ENCODE data around the gene ABHD12B.

Gene ABHD12B

GRCh38 chr14:50839048-50839447 is 32.8 kb upstream of the ABHD12B start:
- DNase-seq (ENCODE audit: low spot score): no peak

DNA sequence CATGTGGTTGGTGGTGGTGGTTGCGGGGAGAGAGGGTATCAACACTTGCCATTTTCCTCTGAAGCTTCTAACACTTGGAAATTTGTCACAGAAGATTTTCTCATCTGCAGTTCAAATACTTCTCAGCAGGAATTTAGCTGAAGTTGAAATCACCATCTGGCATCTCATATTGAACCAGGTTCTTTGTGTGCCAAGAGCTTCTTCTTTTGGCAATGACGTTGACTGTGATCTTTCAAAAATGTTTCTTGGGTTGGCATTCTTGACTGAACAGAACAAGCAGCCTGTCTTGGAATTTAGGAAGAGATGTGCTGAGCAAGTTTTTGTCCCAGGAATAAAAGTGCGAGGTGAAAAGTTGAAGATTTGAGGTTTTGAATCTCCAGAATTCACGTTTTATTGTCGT is 32.2 kb upstream of the ABHD12B start:
- no peak for DNase-seq (ENCODE audit: low spot score)

DNA sequence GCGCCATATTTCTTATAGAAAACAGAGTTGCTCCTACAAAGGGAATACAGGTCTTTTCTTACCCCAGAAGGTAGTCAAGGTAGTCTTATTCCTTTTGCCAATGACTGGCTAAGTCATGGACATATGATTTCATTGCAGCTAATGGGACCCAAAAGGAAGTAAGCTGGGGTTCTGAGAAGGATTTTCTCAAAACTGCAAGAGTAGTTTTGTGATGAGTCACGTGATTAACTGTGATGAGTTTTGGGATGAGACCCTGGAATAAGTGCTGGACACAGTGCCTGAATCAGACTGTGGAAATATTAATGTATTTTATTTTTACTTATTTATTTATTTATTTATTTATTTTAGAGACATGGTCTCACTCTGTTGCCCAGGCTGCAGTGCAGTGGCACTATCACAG is 27.5 kb upstream of the ABHD12B start:
- no peak for DNase-seq (ENCODE audit: low spot score)

DNA sequence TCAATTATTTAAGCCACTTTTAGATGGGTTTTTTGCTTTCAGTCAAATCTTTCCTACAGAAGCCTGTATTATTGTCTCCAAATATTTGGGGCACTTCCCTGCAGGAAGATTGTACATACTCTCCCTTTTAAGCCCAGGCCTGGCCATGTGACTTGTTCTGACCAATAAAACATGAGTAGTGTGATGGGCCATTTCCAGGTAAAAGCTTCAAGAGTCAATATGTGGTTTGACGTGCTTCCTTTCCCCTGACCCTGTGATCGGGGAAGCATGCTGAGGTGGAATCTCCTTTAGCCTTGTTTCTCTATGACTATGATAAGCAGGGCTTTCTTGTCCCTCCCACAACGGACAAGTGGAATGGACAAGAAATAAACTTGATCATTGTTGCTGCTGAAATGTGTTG is 26.7 kb upstream of the ABHD12B start:
- no peak for DNase-seq (ENCODE audit: low spot score)

- no peak for DNase-seq (ENCODE audit: low spot score)
Measured at GRCh38 chr14:50846226-50846880, 25.5 kb upstream of the ABHD12B start.

DNA sequence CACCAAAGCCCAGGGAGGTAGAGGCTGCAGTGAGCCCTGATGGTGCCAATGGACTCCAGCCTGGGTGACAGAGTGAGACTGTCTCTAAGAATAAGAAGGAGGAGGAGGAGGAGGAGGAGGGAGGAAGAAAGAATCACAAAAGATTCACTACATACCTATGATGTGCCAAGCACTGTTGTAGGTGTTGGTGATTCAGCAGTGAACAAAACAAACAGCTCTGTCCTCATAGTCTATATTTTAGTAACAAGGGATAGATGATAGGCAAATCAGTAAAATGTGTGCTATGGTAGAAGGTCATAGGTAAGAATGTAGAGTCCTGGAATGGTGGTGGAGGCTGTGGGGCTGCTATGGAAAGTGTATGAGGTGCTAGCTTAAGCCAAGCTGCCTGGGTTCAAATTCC is 18.0 kb upstream of the ABHD12B start:
- DNase-seq (ENCODE audit: low spot score): no peak

DNA sequence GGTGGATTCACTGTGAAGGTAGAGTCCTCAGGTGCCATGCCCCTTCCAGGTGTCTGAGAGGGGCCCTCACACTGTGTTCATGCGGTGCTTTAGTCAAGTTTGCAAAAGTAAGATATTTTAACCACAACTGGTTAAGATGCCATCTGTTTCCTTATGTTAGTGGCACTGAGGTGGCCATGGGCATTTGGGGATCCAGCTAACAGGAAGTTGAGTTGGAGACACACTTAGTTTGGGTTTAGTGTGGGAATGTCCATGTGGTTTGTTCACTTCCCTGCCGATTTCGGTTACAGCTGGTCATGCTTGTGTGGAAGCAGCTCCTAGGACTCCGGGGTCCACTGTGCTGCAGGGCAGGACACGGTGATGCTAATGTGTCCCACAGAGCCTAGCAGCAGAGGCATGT is 17.3 kb upstream of the ABHD12B start:
- no peak for DNase-seq (ENCODE audit: low spot score)

- DNase-seq (ENCODE audit: low spot score): no peak
Measured at GRCh38 chr14:50855558-50855957, 16.3 kb upstream of the ABHD12B start.

GRCh38 chr14:50856660-50857059 is 15.2 kb upstream of the ABHD12B start:
- DNase-seq (ENCODE audit: low spot score): no peak

GRCh38 chr14:50859296-50859624 is 12.6 kb upstream of the ABHD12B start:
- no peak for DNase-seq (ENCODE audit: low spot score)

- peak; percentile 81 for DNase-seq (ENCODE audit: low spot score)
Measured at GRCh38 chr14:50860478-50861086, 11.3 kb upstream of the ABHD12B start.

GRCh38 chr14:50862036-50862570 is 9.8 kb upstream of the ABHD12B start:
- no peak for DNase-seq (ENCODE audit: low spot score)

- DNase-seq (ENCODE audit: low spot score): no peak
Measured at GRCh38 chr14:50864237-50864636, 7.6 kb upstream of the ABHD12B start.

DNA sequence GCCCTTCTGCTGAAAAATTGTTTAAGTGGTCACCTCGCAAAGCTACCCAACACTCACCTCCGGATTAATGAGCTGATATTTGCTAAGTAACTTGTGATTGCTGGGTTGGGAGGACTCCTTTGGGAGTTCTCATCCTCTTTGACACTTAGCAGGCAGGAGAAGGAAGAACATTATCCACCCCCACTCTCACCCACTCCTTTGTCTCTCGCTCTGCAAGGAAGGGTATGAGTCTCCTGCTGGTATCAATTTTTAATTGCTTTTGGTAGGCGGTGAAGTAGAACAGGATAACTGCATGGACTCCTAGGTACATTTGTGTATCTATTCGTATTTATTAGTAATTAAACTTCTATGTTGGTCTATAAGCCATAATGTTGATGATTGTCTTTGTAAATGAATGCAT is 6.9 kb upstream of the ABHD12B start:
- no peak for DNase-seq (ENCODE audit: low spot score)

DNA sequence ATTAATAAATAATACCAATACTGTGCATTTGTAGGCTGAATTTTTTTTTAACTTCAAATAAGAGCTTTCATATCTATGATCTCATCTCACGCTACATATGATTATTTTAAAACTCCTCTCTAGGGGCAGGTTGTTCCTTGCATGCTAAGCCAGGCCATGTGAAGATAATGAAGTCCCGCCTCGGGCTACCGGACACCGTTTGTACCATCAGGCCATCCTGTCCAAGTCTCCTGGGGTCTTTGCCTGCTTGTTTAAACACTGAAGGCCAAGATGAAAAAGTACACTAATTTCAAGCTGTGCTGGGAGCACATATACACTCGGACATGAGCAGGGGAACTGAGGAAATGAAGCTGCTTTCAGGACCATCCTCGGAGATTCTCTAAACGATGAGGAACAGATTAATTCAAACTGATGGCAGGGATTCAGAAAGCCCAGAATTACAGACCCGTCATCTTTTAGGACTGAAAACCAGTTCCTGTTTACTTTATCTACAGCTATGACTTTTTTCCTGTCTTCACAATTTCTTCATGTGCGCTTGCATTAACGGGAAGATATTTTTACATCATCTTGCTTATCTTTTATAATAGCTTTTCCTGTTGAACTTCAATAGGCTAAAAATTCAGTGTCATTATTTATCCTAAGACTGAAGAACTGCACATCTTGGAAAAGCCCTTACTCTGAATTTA is 6.3 kb upstream of the ABHD12B start:
- no peak for DNase-seq (ENCODE audit: low spot score)

- DNase-seq (ENCODE audit: low spot score): no peak
Measured at GRCh38 chr14:50871228-50871627, 625 bp upstream of the ABHD12B start.

- no peak for DNase-seq (ENCODE audit: low spot score)
Measured at GRCh38 chr14:50874757-50875156, 2.9 kb downstream of the ABHD12B start.

DNA sequence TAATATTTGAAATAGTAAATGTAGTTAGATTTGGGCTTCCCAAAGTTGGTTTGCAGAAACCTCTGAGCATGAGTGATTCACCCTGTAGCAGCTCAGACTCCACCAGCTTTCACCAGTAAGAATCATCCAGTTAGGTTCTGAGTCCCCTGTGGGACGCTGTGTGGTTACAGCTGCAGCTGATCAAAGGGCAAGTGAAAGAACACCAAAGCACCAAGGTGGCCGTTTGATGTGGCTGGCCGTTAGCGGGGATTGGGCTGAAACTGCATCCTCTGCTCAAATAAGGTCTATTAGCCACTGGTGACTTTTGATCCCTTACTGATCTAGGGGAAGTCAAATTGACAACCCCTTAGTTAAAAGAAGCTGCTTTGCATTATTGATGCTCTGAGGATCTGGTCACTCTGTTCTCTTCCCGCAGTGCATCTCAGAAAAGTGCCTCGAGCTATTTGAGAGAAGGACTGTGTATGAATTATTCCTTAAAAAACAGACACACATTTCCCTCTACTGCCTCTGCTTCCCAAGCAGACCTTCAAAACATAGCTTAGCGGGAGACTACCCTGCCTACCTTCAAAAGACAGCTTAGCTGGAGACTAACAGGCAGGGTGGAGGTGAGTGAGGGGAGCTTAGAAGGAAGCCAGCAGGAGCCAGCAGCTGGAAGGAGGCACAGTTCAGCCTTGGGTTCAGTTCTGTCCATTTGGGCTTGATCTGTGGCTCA is 3.7 kb downstream of the ABHD12B start:
- DNase-seq (ENCODE audit: low spot score): no peak

GRCh38 chr14:50882932-50883826 is 11.3 kb downstream of the ABHD12B start:
- no peak for DNase-seq (ENCODE audit: low spot score)

- no peak for DNase-seq (ENCODE audit: low spot score)
Measured at GRCh38 chr14:50883827-50884197, 12.0 kb downstream of the ABHD12B start.

- no peak for DNase-seq (ENCODE audit: low spot score)
Measured at GRCh38 chr14:50887476-50887875, 15.6 kb downstream of the ABHD12B start.

- no peak for DNase-seq (ENCODE audit: low spot score)
Measured at GRCh38 chr14:50892255-50892654, 20.4 kb downstream of the ABHD12B start.

Data from hematopoietic multipotent progenitor cell treated with erythropoietin and hydrocortisone succinate and interleukin-3 and kit ligand, for 17 days (in vitro differentiated cells).